ENCODE results near the gene KCP.

DNA sequence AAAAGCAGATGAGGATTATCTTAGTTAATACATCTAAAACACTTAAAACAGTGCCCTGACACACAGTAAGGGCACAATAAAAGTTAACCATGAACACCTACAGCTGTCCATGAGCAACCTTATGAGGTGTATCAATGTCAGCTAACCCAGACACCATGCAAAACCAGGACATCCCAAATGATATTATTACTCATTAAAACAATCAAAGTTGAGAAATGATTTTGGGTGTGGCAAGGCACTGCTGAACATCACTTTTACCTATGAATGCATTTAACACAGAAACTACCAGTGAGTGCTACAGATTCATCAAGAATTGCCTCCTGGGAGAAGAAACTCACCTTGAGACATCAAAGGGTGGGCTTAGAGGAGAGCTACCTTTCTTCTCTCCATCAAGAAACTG, 45.5 kb upstream of the KCP start:
- TF ChIP-seq, protein P1, sequence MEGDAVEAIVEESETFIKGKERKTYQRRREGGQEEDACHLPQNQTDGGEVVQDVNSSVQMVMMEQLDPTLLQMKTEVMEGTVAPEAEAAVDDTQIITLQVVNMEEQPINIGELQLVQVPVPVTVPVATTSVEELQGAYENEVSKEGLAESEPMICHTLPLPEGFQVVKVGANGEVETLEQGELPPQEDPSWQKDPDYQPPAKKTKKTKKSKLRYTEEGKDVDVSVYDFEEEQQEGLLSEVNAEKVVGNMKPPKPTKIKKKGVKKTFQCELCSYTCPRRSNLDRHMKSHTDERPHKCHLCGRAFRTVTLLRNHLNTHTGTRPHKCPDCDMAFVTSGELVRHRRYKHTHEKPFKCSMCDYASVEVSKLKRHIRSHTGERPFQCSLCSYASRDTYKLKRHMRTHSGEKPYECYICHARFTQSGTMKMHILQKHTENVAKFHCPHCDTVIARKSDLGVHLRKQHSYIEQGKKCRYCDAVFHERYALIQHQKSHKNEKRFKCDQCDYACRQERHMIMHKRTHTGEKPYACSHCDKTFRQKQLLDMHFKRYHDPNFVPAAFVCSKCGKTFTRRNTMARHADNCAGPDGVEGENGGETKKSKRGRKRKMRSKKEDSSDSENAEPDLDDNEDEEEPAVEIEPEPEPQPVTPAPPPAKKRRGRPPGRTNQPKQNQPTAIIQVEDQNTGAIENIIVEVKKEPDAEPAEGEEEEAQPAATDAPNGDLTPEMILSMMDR (IDR thresholded peaks at IDR 0.05) = no peak
- TF ChIP-seq POLR2A (IDR thresholded peaks at IDR 0.05) = no peak

All from uterus (tissue), 2 donors.